GM18498 (cell line): ENCODE results near the gene LAIR2.

Experiments used
- ATAC-seq: cut with Tn5 transposase; IDR thresholded peaks from one replicate; pipeline ENCODE4 v1.9.1; 2021; ENCODE audit warnings: mild to moderate bottlenecking, moderate library complexity; ENCODE audit not compliant: unreplicated experiment

The LAIR2 gene, protein sequence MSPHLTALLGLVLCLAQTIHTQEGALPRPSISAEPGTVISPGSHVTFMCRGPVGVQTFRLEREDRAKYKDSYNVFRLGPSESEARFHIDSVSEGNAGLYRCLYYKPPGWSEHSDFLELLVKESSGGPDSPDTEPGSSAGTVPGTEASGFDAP

DNA sequence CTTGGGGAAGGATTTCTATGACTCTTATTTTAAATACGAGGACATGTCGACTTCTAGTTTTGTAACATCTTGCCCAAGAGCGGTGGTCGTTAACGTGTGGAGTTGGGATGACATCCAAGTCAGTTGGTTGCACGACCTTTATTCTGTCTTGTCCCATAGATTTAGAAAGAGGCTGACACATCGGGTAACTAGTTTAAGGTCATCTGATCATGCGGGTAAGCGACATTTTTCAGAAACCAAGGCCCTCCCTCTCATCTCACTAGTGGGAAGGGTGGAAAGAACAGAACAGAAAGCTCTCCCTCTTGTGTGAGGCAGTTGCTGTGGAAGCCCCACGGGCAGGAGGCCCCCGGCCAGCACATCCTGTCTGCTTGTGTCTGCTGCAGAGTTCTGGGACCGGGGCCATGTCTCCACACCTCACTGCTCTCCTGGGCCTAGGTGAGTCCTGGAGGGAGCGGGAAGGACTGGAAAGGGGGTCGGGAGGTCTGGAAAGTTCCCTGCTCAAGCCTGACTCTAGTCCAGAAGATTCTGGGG is at the start of gene LAIR2:
Gene LAIR2 (plus strand): TSS at position 314 of the 531 bp plus-strand sequence. CDS start 88 bp downstream, at position 402.
- ATAC-seq = no peak

DNA sequence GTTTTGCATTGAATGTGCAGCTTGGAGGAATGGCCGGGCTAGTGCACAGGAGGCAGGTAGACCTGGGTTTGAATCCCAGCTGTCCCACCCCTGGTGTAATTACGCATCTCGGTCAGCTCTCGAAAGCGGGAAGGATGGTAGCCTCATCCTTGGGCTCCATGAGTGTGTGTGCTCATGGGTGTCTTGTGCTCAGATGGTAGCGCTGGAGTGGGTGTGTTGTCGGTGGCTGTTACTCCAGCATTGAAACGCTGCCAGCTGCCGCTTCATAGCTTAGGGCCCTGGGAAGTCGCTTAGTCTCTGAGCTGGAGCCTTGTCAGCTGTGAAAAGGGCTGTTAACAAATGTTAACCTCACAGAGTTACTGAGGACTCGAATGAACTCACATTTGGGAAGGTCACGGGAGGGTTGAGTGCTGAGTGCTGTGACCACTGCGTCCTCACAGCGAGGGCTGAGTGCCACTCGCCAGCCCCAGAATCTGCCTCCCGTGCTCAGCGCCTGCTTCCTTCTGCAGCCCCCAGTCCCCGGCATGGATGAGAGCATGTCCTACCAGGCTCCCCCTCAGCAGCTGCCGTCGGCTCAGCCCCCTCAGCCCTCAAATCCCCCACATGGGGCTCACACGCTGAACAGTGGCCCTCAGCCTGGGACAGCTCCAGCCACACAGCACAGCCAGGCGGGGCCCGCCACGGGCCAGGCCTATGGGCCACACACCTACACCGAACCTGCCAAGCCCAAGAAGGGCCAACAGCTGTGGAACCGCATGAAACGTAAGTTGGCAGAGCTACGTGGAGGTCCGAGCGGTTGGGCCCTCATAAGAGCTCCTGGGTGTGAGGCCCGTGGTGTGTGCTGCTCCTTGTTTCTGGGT is 48.5 kb upstream of the LAIR2 start:
- no peak for ATAC-seq

DNA sequence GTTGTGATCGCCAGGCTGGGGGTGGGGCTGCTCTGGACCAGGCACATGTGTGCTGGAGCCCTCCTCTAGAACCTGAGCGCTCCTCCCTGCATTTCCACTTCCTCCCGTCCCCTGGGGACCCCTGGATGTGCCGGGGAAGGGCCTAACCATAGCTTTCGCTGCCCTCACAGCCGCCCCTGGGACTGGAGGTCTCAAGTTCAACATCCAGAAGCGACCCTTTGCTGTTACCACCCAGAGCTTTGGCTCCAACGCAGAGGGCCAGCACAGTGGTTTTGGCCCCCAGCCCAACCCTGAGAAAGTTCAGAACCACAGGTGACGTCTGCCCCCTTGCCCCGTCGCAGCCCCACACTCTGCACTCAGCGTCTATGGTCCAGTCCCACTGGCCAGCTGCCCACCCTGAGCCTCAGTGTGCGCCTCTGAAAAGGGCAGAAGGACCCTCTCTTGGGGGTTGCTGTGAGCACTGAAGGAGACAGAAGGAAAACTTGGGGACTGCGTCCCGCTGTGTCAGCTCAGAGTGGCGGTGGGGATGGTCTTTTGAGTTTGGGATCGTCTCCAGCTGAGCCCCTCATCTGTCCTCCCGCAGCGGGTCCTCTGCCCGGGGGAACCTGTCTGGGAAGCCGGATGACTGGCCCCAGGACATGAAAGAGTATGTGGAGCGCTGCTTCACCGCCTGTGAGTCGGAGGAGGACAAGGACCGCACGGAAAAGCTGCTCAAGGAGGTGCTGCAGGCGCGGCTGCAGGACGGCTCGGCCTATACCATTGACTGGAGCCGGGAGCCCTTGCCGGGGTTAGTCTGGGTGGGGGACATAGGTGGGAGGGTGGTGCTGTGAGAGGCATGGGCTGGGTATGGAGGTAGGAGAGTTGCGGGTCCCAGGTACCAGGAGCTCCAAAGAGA is 47.6 kb upstream of the LAIR2 start:
- no peak for ATAC-seq

DNA sequence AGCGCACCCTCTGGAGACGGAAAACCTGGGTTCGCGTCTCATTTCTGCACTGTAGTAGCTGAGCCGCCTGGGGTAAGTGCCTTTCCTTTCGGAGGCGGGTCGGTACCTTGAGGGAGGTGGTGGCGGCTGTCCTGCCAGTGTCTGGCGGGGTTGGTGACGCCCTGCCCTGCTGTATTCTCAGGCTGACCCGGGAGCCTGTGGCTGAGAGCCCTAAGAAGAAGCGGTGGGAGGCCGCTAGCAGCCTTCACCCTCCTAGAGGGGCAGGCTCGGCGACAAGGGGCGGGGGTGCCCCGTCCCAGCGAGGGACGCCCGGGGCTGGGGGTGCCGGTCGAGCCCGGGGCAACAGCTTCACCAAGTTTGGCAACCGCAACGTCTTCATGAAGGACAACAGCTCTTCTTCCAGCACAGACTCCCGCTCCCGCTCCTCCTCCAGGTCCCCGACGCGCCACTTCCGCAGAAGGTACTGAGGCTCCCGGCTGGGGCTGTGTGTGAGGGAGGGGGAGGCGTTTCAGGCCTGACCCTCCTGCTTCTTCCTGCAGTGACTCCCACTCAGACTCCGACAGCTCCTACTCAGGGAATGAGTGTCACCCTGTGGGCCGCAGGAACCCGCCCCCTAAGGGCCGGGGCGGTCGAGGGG is 46.7 kb upstream of the LAIR2 start:
- ATAC-seq = no peak

DNA sequence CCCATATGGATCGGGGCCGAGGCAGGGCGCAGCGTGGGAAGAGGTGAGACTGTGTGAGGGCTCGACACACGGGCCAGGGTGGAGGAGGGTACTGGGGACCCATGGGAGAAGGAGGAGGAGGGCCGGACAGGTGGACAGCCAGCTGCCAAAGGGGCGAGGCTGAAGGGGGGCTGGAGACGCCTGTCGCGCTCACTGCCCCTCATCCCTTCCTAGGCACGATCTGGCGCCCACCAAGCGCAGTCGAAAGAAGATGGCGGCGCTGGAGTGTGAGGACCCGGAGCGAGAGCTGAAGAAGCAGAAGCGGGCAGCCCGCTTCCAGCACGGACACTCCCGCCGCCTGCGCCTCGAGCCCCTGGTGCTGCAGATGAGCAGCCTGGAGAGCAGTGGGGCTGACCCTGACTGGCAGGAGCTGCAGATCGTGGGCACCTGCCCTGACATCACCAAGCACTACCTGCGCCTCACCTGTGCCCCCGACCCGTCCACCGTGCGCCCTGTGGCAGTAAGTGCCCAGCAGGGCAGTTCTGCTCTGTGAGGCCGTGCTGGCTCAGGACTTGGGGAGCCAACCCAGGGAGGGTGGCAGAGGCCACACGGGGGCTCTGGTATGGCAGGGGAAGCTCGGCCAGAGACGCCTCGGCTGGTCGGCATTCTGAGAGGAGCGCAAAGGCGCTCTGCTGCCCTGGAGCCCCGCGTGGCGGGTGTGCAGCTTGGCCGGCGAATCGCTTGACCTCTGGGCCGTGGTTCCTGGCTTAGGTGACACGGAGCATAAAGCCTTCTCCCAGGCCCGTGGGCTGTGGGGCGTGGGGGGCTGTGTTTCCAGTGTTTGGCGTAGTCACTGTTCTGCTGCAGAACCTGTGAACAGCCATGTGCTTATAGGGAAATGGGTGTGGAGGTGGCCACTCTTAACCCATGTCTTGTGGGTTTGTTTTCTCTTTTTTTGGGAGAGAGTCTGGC is 45.9 kb upstream of the LAIR2 start:
- no peak for ATAC-seq

DNA sequence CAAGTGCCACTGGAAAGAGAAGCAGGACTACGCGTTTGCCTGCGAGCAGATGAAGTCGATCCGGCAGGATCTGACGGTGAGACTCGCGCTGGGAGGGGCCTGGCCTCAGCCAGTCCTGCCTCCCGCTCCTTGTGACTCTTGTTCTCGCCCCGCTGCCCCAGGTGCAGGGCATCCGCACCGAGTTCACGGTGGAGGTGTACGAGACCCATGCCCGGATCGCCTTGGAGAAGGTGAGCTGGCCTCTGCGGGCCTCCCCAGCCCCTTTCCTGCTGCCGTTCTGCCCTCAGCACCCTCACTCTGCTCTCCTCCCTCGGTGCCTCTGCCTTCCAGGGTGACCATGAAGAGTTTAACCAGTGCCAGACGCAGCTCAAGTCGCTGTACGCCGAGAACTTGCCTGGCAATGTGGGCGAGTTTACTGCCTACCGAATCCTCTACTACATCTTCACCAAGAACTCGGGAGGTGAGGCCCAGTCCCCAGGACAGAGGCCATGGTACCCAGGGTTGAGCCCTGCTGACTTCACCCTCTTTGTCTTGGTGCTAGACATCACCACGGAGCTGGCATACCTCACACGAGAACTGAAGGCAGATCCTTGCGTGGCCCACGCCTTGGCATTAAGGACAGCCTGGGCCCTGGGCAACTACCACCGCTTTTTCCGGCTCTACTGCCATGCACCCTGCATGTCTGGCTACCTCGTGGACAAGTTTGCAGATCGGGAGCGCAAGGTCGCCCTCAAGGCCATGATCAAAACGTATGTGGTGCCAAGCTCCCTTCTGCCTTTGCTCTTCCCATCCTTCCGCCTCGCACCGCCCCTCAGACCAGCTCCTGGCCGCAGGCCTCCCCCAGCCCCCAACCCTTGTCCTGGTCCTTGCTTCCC is 44.6 kb upstream of the LAIR2 start:
- ATAC-seq = no peak

DNA sequence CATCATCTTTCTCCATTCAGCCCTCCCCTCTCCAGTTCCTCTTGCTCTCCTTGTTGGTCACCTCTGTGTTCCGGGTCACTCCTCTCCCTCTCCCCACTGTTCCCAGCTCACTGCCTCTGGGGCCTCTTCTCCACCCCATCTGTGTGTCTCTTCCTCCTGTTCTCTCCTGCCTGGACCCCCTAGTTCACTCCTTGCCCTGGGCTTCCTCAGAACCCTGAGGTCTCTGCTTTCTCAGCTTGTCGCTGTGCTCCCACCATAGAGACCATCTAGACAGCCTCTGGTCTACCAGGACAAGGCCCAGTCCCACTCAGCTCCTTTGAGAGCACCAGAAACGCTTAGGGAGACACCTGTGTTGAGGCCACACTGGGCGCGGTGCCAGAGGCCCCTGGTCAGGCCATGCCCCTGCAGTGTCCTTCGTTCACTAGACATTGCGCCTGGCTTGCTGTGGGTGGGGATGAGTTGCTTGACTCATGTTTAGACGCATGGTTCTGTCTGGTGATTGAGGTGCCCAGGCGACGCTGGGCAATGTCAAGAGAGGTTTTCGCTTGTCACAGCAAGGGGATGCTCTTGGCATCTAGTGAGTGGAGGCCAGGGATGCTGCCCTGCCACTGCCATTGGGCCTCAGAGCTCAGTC is 43.9 kb upstream of the LAIR2 start:
- no peak for ATAC-seq

DNA sequence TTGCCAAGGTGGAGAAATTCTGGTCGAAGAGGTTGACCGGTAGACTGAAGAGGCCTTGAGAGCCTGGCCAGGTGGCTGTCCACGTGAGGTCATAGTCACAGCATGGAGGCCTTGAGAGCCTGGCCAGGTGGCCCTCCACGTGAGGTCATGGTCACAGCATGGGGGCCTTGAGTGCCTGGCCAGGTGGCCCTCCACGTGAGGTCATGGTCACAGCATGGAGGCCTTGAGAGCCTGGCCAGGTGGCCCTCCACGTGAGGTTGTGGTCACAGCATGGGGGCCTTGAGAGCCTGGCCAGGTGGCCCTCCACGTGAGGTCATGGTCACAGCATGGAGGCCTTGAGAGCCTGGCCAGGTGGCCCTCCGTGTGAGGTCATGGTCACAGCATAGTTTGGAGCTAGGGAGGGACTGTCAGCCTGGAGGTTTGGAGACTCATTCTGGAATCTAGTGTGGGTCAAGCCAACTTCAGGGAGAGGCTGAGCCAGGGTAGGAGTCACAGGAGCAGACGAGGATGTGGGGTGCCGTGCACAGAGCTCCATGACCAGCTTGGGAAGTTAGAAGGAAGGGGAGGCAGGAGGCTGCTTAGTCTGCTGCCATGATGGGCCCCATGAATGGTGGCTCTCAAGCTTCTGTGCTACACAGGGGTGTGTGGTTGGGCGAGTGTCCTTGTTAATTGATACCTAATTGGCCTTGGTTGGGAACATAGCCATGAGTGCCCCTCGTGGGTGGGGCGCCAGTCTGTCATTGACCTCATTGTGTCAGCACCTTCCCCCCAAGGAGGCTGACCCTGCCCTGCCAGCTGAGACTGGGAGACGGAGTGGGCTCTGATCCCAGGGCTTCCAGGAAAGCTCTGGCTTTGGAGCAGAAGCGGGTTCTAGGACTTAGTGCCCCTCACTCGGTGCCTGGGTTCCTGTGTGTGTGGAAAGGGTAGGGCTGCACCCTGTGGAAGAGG is 43.1 kb upstream of the LAIR2 start:
- no peak for ATAC-seq

DNA sequence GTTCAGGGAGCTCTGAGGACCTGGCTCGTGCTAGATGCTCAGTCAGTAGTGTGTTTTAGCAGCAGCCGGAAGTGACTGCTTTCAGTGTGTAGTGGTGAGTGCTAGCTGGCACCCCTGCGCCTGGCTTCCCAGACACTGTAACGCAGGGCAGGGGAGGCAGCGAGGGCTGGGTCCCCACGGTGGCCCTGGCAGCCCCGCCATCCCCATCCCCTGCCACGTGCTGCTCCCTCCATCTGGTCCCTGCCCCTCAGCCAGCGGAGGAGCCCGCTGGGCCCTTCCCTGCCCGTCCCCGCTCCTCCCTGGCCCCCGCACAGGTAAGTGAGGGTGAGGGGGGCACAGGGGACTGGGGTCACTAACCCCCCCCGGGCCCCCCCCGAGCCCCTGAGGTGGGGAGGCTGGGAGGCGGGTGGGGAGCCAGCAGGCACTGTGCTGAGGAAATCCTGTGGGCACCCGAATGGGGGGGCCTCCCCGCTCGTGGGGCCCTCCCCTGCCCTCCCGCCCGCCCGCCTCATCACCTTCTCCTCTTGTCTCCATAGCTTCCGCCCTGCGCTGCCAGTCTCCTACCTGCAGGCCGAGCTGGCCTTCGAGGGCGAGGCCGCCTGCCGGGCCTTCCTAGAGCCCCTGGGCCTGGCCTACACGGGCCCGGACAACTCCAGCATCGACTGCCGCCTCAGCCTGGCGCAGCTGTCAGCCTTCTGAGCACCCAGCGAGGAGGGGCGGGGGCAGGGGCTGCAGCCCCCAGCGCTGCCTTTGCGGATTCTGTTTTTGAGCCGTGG is 42.2 kb upstream of the LAIR2 start:
- no peak for ATAC-seq

DNA sequence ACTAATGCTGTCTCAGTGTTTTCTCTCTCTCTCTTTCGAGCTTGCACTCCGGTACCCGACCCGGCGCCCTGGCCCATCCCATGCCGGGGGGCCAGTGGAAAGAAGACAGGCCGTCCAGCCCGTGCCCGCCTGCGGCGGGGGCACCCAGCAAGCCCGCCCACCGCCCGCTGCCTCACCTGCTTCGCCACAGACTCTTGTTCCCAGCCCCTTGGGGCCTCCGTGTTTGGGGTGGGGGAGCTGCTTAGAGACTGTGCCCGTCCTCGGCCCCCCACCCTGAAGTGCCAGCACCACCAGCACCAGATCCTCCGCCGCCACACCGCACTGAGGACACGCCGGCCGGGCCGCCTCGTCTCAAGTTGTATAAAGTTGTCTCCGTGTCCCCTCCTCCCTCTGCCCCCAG is 41.4 kb upstream of the LAIR2 start:
- no peak for ATAC-seq

DNA sequence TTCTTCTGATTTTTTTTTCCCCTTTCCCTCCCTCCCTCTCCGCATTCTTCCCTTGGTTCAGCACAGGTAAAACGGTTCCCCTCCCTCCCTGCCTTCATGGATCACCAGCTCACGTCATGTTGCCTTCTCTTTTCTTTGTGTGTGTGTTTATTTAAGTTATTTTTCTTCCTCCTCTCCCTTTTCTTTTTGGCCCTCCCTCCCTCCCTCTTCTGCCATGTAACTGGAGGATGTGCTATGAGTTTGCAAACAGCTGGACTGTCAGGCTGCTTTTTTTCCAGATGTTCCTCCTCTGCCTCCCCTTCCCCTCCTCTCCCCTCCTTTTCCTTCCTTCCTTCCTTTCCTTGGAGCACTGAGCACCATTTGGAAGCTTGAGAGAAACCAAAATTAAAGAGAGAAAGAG is 41.0 kb upstream of the LAIR2 start:
- no peak for ATAC-seq

DNA sequence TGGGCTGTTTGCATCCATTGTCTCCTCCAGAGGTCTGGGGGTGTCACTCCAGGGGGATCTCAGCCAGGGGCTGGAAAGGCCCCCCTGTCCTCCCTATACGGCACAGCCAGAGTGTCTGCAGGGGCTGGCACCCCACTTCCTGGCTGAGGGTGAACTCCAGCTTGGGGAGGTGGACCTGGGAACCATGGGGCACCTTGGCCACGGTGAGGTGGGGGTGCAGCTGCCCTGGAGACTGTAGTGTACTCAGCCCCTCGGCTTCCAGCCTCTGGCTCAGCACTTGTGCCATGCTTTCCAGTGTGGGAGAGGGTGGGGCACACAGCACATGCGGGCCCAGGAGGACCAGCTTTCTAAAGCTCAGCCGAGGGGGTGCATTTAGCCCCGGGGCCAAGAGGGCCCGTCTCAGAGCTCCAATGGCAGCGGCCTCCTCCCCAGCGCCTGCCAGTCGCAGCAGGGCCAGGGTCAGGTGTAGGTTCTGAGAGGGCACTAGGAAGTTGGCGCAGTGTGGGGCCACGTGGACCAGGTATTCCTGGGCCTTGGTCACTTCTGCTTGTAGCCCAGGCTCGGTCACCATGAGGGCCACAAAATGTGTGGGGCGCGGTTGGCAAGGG is 40.5 kb upstream of the LAIR2 start:
- no peak for ATAC-seq

DNA sequence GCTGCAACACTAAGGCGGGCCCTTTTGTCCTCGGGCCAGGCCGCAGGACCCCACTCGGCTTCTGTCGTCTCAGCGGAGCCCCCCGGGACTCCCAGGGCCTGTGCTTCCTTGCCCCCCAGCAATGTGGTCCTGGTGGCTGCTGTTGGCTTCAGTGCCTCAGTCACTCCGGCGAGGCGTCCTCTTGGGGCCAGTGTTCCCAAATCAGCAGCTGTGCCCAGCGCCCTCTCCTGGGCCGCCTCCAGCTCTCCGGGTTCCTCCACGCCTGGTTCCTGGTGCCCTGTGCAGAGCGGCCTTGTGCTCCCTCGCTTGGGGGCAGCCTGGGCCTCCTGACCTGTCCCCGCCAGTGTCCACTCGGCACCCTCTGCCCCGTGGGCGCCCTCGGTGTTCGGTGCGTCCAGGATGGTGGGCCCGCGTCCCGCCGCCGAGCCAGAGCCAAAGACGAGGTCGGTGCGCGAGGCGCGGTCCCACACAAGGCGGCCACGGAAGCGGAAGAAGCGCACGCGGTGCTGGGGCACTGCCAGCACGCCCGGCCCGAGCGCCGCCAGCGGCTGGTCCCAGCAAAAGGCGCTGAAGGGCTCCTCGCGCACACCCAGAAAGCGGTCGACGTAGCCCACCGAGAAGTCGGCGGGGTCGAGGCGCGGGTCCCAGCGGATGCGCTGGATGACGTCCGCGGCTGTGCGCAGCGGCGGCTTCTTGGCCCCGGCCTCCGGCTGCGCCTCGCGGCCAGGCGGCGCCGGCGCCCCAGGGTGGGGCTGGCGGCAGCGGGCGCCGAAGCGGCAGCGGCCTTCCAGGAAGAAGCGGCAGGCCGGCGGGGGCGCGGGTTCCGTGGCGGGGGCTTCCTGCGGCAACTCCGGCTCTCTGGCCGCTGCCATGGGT is 39.7 kb upstream of the LAIR2 start:
- ATAC-seq = peak; percentile 24

DNA sequence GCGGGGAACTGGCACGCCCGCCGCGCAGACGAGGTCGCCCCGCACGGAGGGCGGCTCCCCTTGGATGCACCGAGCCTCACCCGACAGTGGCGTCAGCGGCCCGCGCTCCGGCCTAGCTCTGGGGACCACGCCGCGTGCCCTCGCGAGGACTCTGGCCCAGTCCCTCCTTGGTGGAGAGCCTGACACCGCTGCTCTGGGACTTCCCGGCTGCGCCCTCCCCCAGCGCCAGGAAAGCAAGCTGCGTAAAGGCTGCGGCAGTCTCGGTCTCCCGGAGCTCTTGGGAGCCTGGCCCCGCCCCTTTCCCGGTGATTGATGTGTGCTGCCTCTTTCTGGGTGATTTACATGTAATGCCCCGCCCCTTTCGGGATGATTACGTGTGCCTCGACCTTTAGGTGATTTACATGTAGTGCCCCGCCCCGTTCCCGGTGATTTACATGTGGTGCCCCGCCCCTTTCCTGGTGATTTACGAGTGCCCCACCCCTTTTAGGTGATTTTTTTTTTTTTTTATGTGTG is 39.0 kb upstream of the LAIR2 start, which contains the start of gene LENG9:
Gene LENG9 (minus strand): TSS at position 248 of the 513 bp plus-strand sequence. CDS start 252 bp downstream, outside the sequence.
- ATAC-seq = peak; percentile 60
